GM21529 (cell line): ENCODE data around the gene SFTPD.
A peak's percentile ranks its signal among the peaks of the same experiment; 100 is the strongest.
"Not testable (repeated sequence)": the region's sequence is repeated elsewhere in the genome, so short reads cannot be mapped to it uniquely, and the experiment has no call there.

ENCODE experiments used
- ATAC-seq: cut with Tn5 transposase; IDR thresholded peaks from one replicate; pipeline ENCODE4 v1.9.1; 2021; ENCODE audit not compliant: unreplicated experiment

Gene SFTPD

DNA sequence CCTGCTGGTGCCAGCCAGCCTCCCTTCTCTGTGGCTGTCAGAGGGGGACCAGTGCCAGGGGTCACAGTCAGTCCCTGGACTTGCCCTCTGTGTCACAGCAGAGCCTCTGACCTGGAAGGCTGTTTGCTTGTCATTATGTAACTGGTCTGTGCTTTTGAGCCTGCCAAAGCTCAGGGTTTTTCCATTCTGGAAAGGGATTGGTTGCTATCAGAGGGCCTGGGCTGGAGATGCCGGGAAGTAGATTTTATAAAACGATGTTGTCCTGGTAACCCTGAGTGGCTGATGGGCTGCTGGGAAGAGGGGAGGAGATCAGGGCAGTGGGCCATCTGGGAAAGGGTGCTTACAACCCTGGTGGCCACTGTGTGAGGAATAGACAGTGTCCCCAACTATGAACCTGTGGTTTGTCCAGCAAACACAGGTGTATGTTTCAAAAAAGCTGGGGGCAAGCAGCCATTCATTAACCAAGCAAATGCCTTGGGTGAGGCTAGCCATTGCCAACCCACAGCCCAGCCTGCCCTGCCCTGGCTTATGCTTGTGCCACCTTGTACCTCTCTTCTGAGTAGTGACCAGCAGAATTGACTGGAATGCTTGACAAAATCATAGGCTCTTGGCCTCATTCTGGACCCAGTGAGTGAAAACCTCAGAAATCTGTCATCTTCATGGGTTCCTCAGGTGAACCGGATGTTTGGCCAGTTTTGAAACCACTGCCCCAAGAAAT lies 21.6 kb downstream of the SFTPD start:
- ATAC-seq, result no peak

DNA sequence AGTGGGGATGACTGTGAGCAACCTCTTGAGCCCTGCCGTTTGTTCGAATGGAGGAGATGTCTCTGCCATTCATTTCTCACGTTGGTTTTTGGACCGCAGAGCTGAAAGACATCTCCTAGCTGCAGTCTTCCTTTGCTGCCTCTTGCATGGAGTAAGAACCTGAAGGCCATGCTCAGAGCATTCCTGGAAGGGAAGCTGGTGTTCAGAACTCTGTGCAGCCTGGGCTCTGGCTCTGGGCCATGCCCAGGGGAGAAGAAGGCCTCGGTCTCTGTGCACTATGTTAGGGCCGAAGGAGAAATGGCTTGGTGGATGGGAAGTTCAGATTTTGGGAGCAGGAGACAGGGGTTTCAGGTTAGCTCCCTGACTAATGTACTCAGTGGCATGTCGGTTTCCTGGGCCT lies 22.9 kb downstream of the SFTPD start:
- no peak for ATAC-seq

DNA sequence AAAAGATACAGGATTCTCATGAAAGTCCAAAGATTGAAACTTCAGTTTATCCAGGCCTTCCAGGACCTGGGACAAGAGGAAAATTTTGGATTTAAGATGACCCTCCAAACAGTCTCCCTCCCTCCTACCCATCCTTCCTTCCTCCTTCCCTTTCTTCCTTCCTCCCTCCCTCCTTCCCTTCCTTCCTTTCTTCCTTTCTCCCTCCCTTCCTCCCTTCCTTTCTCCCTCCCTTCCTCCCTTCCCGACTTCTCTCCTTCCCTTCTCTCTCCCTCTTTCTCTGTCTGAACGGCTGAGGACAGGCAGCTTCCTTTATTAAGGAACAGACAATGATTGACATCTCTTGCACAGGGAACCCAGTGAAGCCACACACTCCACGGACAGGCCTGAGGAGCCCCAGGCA lies 23.3 kb downstream of the SFTPD start:
- ATAC-seq, result no peak

GRCh38 chr10:79923669-79924068 lies 25.2 kb downstream of the SFTPD start:
- ATAC-seq, result no peak

- no peak for ATAC-seq
These were observed 25.8 kb downstream of the SFTPD start for GRCh38 chr10:79923145-79923544.

DNA sequence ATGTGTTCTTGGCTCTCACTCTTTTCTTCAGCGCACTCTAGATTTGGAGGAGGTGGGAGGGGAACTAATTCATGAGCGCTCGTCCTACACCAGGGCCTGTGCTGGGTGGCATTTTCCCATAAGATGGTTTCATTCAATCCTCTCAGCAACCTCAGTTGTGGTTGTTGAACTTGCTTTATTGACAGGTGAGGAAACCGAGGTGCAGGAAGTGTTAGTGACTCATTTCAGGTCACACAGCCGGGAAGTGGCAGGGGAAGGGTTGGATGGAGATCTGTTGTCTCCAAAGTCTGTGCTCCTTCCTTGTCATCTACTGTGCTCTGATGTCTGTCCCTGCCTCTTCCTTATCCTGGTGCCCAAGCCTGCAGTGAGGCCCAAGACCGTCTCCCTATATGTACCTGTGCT lies 26.9 kb downstream of the SFTPD start:
- ATAC-seq, result not testable (repeated sequence)

DNA sequence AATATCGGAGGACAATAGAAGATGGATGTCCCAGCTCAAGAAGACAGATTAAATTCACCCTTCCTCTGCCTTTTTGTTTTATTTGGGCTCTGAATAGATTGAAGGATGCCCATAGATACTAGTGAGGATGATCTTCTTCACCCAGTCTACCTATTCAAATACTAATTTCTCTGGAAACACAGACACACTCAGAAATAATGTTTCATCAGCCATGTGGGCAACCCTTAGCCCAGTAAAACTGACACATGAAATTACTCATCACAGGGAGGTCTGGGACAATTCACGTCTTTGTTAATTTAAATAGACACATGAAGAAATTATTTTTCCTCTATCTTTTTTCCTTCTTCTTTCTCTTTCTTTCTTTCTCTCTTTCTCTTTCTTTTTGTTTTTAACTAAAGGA lies 33.1 kb downstream of the SFTPD start:
- ATAC-seq, result not testable (repeated sequence)

- ATAC-seq, result not testable (repeated sequence)
These were observed 34.4 kb downstream of the SFTPD start for GRCh38 chr10:79914512-79914911.

GRCh38 chr10:79910836-79911235 lies 38.1 kb downstream of the SFTPD start:
- ATAC-seq, result no peak

DNA sequence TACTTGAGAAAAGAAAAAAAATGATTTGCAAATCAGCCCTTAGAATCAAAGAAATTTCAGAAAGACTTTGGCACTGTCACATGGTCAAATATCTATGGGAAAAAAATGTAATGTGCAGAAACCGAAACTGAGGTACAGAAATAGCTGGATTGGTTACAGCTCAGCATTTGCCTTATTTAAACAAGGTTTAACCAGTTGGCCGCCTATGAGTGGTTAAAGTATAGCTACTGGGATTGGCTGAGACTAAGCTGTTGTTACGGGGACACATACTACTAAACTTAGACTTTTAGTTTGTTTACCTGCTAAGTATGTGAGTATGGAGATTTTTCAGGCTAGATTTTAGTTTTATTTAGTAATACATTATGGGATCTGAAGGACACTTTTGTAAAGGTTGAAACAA lies 38.6 kb downstream of the SFTPD start:
- ATAC-seq, result no peak

DNA sequence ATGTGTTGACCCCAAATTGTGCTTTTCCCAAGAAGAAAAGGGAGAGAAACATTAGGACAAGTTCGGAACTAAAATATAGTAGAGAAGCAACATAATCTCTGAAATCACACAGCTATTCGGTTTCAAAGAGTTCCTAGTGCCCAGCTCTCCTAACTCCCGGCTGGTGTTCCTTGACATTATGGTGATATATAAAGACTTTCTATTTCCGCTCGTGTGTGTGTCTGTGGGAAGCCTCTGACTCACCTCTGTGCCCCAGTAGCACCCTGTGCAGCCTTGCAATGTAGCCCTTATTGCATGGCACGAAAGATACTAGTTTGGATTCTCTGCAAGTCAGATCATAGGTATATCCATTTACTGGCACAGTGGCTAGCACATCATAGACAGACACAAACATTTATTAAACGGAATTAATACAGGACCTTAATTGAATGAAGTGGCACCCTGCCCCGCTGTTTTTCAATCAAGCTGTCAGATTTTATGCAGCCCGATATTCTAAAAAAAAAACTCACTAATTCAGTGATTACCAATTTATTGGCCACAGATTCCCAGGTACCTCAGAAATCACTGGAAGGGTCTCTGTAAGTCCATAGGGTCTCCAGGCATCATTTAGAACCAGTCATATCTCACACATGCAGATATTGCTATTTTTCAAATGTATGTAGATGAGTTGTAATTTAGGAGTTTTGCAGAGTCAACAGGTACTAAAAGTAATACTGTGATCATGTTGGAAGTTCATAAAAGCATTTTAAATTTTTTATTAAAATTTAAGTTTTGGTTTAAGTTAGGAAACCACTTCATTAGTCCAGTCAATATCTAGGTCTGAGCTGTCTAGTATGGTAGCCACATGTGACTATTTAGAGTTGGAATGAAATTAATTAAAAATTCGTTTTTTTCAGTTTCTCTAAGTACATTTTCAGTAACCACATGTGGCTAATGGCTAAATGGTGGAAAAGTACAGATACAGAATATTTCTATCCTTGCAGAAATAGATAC lies 43.3 kb downstream of the SFTPD start:
- ATAC-seq, result no peak

- ATAC-seq, result no peak
These were observed 44.1 kb downstream of the SFTPD start for GRCh38 chr10:79904671-79905321.

GRCh38 chr10:79901571-79901970 lies 47.3 kb downstream of the SFTPD start:
- not testable (repeated sequence) for ATAC-seq

GRCh38 chr10:79898597-79899325 lies 50.1 kb downstream of the SFTPD start:
- ATAC-seq, result no peak

GRCh38 chr10:79892896-79893295 lies 56.0 kb downstream of the SFTPD start:
- ATAC-seq, result not testable (repeated sequence)

DNA sequence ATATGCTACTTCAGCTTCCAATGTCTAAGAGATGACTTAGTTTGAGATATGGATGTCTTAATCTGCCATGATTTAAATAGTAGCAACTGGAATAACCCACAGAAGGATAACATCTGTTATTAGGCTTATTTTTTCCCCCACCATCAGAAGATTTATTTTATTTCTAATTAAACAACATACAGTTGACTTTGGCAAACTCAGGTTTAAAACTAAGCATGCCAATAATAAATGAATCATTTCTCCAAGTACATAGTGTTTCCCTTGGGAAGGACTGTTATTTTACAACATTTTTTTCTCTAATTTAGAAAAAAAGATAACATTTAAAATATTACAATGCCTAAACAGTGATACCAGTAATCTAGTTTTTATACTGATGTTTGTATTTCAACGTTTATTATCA lies 58.4 kb downstream of the SFTPD start:
- no peak for ATAC-seq

DNA sequence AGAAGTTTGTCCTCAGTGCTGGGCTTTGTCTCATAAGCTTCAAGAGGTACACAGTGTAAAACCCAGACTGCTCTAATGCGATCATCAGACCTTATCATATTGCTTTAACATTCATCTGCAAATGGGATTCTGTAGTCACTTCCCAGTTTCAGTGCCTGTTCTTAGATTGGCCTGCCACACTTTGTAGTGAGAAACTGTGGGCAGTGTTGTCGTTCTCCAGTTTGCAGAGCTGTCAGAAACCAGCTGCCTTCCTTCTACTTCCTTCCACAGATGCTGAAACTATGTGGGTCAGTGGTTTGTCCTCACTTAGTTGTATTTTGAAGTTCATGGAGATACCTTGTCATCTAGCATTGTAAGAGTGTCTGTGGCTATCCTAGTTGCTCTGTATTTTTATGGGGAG lies 59.9 kb downstream of the SFTPD start:
- peak; percentile 56 for ATAC-seq
